Calu3 (cell line): Measurements from ENCODE around the gene GUK1. TPM values are rescaled to one million over a fixed set of nuclear protein-coding genes. Genes with fewer than 3 reads are reported as not detected.

Source experiments
- BruUV-seq: library from RNA; stranded (reverse); fragments of 400-500 nt; replicated peaks from 2 replicates; lab custom pipeline; 2021; lab: Mats Ljungman, UMichigan
- CTCF ChIA-PET: fragments of 300-600 bp; sonication (Branson Sonifier 250); formaldehyde crosslinking; loops from one replicate; lab custom pipeline; 2022; ENCODE audit warnings: antibody characterized with exemption; lab: Charles Lee
- DNase-seq: peaks from one replicate; pipeline ENCODE4 v3.0.0; 2022
- H3K27ac Mint-ChIP-seq: one replicate; pipeline ENCODE4 v1.8.0; 2022; ENCODE audit warnings: mixed read lengths; ENCODE audit not compliant: unreplicated experiment
- H3K27me3 Mint-ChIP-seq: one replicate; pipeline ENCODE4 v1.8.0; 2022; ENCODE audit warnings: mixed read lengths; ENCODE audit not compliant: unreplicated experiment
- H3K36me3 Mint-ChIP-seq: one replicate; pipeline ENCODE4 v1.8.0; 2022; ENCODE audit warnings: mild to moderate bottlenecking, moderate library complexity, mixed read lengths; ENCODE audit not compliant: insufficient read depth, unreplicated experiment
- H3K4me1 Mint-ChIP-seq: one replicate; pipeline ENCODE4 v1.8.0; 2022; ENCODE audit warnings: mild to moderate bottlenecking, low read depth, mixed read lengths; ENCODE audit not compliant: unreplicated experiment
- H3K4me3 Mint-ChIP-seq: one replicate; pipeline ENCODE4 v1.8.0; 2022; ENCODE audit warnings: mild to moderate bottlenecking, low read depth, moderate library complexity, mixed read lengths; ENCODE audit not compliant: unreplicated experiment
- H3K9me3 Mint-ChIP-seq: one replicate; pipeline ENCODE4 v1.8.0; 2022; ENCODE audit warnings: low read depth, mixed read lengths; ENCODE audit not compliant: unreplicated experiment
- intact Hi-C: fragments of 100-400 bp; cut with micrococcal nuclease; formaldehyde crosslinking; loops from one replicate; pipeline ENCODE4 v1.10.0; 2022; ENCODE audit not compliant: unreplicated experiment
- total RNA-seq: library from RNA; stranded (reverse); gene quantifications from 2 replicates; pipeline ENCODE4 v1.2.3, GENCODE V29; 2022
- TF ChIP-seq, protein P1 (sequence below): fragments of 200-600 bp; IDR thresholded peaks from one replicate; pipeline ENCODE4 v1.8.0; 2022; ENCODE audit warnings: antibody characterized with exemption; ENCODE audit not compliant: unreplicated experiment

Gene GUK1
- total RNA-seq, 1 experiment from 2014 or later, result 238 TPM

DNA sequence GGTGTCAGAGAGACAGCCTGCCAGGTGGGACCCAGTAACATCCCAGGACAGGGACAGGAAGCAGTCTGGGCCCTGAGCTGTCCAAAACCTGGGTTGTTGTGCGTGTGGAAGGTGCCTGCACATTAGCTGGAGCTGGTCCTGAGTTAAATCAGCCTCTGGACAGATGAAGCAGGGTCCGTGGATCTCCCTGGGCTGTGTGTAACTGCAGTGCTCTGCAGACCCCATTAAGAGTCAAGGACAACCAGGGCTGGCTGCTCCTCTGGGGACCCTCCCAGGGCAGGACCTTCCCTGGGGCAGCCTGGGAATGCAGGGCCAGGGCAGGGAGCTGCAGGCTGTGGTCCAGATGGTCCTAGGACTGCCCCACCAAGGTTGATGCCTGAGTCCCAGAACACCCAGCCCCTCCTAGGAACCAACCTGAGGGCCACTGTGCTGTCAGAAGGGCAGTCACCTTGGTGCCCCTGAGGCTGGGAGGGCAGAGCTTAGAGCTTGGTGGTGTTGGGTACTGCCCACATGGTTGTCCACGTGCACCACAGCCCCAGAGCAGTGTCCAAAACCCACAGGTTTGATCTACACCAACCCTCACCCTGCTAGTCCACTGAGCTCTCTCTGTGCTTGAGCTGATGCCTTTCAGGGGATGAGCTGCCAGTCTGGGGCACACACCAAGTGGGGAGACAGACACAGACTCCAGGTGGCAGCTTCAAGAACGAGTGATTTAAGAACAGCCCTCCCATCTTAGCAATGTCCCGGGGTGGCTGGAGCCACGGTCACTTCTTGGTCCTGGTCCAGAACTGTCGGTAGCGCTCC lies 33.9 kb upstream of the GUK1 start:
- no peak for DNase-seq
- intact Hi-C loops, result no loop called here
- H3K27ac Mint-ChIP-seq, result no peak overlapping the region
- BruUV-seq, result no TSS peak
- no peaks in the 10 kb centered on the region for H3K27me3 Mint-ChIP-seq
- H3K4me1 Mint-ChIP-seq, result peaks cover 41% of the 10 kb centered on the region
- no peak overlapping the region for H3K4me3 Mint-ChIP-seq
- CTCF ChIA-PET, result no interaction called here
- no peaks in the 10 kb centered on the region for H3K9me3 Mint-ChIP-seq
- H3K36me3 Mint-ChIP-seq, result peaks cover 86% of the 10 kb centered on the region
- TF ChIP-seq, protein P1, sequence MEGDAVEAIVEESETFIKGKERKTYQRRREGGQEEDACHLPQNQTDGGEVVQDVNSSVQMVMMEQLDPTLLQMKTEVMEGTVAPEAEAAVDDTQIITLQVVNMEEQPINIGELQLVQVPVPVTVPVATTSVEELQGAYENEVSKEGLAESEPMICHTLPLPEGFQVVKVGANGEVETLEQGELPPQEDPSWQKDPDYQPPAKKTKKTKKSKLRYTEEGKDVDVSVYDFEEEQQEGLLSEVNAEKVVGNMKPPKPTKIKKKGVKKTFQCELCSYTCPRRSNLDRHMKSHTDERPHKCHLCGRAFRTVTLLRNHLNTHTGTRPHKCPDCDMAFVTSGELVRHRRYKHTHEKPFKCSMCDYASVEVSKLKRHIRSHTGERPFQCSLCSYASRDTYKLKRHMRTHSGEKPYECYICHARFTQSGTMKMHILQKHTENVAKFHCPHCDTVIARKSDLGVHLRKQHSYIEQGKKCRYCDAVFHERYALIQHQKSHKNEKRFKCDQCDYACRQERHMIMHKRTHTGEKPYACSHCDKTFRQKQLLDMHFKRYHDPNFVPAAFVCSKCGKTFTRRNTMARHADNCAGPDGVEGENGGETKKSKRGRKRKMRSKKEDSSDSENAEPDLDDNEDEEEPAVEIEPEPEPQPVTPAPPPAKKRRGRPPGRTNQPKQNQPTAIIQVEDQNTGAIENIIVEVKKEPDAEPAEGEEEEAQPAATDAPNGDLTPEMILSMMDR, result no peak

DNA sequence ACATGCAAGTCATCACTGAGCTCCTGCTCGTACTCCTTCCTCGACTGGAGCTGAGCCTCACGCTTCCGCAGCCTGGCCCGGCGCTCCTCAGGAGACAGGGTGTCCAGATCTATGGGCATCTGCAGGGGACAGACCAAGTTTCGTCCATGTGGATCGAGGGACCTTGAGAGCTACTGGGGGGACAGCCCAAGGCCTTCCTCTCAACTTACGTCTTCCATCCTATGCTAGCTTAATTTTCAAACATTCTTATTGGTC lies 33.4 kb upstream of the GUK1 start:
- Mint-ChIP-seq H3K27ac (no peak overlapping the region), H3K36me3 (peaks cover 82% of the 10 kb centered on the region), H3K9me3 (no peaks in the 10 kb centered on the region), H3K4me1 (peaks cover 35% of the 10 kb centered on the region), H3K27me3 (no peaks in the 10 kb centered on the region), H3K4me3 (no peak overlapping the region)
- CTCF ChIA-PET, result no interaction called here
- TF ChIP-seq, protein P1, result no peak
- no TSS peak for BruUV-seq
- intact Hi-C loops, result no loop called here
- no peak for DNase-seq

DNA sequence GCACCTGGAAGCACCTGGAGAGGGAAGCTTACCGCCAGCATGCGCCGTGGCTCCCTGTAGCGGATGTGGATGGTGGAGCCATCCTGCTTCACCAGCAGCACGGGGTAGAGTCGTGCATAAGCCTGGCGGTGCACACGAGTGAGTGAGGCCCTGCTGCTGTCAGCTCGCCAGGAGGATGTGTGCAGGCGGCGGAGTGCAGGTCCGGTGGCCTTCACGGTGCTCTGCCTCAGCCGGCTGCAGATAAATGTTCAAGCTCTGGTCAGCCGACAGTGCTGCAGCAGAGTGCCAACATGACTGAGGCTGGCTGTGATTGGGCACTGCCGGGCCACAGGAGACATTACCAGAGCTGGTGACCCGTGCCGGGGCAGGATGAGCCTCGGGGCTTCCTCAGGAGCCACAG lies 32.4 kb upstream of the GUK1 start:
- Mint-ChIP-seq H3K27me3 (no peaks in the 10 kb centered on the region), H3K4me1 (peaks cover 34% of the 10 kb centered on the region), H3K4me3 (peak overlapping the region; percentile 89), H3K36me3 (peaks cover 73% of the 10 kb centered on the region), H3K9me3 (no peaks in the 10 kb centered on the region), H3K27ac (no peak overlapping the region)
- no TSS peak for BruUV-seq
- intact Hi-C loops, result no loop called here
- CTCF ChIA-PET, result no interaction called here
- DNase-seq, result no peak
- TF ChIP-seq, protein P1, result no peak

DNA sequence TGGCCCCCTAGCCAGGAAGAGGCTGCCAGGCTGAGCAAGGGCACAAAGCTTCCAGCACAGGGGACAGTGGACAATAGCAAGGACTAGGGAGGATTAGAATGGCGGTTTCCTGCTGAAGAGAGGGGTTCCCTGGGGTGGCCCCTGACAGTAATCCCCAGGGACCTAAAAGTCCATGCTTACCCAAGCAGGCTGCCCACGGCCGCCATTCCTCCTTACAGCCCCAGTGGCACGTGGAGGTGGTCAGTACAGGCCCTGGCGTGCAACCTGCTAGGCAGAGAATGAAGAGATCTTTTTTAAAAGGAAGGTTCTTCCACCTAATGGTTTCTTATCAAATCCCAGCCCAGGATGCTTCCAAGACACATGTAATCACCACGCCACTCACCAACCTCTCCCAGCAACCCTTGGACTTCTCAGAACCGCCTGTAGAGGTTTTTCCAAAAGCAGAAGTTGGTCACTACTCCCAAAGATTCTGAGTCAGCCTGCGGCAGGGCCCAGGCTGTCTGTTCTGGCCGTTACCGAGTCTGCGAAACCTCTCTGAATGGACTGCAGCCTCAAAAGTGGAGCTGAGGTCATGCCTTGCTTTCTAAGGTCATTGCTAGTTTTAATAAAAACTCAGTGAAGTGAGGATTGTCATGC lies 31.9 kb upstream of the GUK1 start:
- CTCF ChIA-PET, result no interaction called here
- intact Hi-C loops, result no loop called here
- Mint-ChIP-seq H3K27me3 (no peaks in the 10 kb centered on the region), H3K4me3 (peak overlapping the region; percentile 89), H3K9me3 (no peaks in the 10 kb centered on the region), H3K27ac (peak overlapping the region; percentile 86), H3K36me3 (peaks cover 68% of the 10 kb centered on the region), H3K4me1 (peaks cover 34% of the 10 kb centered on the region)
- BruUV-seq, result TSS peak; percentile 72
- no peak for DNase-seq
- TF ChIP-seq, protein P1, result no peak
